GM04503 (cell line): ENCODE results near the gene PREB.

Source experiments
- DNase-seq: peaks from one replicate; pipeline ENCODE4 v3.0.0-alpha.2; 2012; ENCODE audit warnings: low read depth

Gene PREB

DNA sequence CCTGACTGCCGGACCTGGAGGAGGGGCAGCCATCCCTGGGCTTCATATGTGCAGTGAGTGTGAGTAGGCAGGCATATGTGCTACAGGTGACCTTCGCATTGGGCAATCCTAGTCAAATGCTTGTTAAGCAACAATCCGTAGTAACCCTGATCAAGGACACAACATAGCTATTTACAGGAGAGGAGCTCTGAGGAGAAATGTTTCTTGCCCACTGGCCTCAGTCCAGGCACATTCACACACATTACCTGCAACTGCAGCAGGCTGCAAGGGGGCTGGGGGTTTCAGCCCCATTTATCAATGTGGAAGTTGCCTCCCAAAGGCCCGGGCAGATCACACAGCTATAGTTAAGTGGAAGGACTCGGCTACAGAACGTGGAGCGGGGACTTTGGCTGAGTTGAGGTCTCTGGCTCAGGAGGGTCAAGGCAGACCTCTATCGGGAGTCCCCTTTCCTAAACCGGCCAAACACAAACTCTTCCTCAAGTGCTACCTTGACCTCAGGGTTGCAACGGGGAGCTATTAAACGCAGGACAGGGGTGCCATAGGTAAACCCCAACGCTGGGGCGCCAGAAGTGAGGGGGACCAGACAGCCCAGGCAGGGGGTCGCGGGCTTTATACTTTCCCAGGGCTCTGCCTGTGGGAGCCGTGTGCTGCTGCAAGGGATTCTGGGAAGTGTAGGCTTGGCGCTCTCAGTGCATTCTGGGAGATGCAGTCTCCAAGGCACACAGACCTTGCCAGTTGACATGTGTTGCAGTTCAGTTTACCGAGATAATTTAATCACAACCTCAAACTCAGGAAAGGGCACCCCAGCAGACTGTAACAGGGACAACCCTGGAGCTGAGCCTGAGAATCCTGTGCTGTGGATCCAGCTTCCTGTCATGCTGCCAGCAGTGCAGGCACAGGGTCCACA, 38.4 kb downstream of the PREB start:
- no peak for DNase-seq

DNA sequence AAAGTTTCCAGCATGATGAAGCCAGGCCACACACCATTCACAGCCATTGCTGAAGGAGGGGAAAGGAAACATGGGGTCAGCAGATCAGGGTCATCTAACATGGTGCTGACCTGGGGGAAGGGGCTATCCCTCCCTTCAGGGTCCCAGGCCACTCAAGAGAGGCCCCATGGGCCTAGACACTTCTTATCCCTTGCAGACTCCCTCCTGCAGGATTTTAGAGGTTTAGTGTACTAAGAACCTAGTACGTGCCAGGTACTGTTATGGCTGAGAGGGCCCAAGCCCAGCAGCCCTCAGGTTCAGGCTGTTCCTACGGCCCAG, 39.0 kb downstream of the PREB start:
- DNase-seq, result no peak

DNA sequence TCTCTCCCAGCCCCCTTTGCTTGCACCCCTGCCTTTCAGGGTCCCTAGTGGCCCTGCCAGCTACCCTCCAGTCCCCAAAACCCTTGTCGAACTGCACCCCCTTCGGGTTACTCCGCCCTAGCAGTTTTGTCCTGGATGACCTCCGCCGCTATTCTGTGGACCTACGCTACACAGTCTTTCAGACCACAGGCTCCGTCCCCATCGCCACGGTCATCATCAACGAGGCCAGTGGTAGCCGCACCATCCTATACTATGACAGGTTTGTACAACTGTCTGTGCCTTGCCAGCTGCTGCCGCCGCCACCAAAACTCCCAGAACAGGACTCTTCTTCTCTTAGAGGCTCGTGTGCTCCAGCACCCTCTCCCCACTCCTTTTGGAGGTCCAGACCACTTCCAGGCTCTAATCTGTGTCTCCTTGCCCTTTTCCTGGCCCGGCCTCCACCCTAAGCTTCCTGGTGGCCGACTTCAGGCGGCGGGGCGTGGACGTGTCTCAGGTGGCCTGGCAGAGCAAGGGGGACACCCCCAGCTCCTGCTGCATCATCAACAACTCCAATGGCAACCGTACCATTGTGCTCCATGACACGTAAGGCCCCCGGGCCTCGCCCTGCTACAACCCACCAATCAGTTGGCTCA, 40.0 kb downstream of the PREB start:
- no peak for DNase-seq

DNA sequence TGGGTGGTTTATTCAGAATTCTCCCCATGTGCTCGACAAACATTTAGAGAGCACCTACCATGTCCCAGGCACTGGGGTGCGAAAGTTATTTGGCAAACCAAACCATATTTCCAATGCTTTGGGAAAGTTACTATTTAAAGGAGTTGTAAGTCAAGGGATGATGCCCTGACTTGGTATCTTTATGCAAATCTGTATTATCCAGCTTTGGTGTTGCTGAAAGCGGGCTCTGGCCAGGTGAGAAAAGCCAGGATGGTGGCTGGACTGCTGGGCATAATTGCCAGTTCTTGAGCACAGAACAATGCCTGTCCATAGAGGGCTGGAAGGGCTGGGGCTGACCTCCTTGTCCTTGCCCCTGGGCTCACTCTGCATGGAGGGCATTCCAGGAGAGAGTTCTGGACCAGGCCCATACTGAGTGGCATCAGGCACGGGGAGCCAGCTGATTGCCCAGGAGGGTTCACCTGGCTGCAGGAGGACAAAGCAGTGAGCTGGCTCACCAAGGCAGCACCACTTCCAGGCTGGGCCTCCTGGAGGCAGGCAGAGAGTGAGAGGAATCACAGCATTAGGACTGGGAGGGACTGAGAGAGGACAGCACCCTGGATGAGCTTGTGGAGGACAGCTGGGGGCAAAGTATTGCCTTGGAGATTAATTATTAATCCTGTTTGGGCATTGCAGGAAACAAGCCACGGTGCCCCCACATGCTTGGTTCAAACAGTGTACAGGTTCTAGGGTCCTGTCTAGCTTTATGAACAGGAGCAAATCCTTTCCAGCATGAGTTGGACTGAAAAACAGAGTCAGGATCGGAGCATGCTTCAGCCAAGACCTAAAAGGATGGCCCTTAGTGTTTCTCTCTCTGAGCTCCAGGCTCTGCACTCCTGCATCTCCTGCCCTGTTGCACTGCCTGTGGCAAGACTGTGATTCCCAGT, 40.7 kb downstream of the PREB start:
- DNase-seq, result no peak

DNA sequence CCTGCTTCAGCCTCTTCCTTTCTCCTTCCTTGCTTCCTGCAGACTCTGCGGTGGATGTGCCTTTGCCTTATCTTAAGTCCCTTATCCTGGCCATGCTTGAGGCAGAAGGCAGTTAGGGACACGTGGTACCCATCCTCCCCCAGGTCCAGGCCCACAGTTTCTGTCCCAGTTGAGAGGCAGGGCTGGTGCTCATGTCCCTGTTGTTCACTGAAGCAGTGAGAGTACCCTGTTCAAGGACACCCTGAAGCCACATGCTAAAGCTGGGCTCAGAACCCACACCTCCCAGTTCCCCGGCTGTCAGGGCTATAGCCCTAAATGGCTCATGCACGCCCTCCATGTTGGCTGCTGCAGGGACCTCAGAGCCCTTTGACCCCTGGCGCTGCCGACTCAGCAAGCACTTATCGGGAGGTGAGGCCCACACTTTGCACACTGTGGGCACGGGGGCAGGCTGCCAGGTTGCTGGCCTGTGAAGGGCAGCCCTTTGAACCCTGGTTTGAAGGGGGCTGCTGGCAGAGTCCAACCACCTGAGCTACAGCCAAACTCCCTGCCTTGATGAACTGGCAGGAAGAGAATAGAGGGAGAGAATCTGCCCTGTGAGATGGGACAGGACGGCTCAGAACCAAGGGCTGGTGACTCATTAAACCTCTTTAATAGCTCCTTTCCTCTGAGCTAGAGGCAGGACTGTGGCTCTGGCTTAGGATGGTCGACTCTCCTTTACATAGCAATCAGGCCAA, 41.6 kb downstream of the PREB start:
- DNase-seq, result no peak

DNA sequence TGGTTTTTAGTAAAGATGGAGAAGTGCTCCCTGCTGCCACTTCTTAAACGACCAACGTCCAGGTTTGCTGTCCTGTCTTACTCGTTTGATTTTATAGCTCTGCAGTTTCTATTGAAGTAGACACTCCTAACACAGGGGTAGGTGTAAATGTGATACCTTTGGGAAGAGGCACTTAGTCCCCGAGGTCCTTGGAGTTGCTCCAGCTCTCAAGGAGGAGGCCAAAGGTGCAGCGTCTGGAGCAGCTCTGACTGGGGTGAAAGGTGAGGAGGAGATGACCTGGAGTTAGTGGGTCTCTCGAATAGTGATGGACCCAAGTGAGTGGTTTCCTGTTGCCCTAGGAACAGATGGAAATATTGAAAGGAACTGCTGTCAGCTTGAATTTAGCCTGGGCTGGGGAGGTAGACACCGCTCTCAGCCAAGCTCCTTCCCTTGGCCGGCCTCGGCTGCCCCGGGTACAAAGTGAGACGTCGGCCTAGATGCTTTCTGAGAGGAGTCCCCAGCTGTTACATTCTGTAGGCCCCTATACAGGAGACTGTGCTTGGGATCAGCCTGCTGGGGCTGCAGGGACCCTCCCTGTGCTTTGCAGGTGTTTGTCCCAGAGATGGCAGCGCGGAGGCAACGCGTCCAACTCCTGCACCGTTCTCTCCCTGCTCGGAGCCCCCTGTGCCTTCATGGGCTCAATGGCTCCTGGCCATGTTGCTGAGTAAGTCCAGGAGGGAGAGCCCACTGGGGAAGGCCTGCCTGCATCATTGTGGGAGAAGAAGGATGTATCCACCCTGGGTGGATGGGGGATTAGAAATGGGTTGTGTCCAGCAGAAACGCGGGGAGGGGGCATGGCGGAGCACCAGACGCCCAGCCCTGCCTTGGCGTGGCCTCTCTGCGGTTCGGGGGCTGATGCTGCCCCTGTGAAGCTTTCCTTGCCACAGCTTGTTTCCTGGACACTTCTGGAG, 42.4 kb downstream of the PREB start:
- no peak for DNase-seq

DNA sequence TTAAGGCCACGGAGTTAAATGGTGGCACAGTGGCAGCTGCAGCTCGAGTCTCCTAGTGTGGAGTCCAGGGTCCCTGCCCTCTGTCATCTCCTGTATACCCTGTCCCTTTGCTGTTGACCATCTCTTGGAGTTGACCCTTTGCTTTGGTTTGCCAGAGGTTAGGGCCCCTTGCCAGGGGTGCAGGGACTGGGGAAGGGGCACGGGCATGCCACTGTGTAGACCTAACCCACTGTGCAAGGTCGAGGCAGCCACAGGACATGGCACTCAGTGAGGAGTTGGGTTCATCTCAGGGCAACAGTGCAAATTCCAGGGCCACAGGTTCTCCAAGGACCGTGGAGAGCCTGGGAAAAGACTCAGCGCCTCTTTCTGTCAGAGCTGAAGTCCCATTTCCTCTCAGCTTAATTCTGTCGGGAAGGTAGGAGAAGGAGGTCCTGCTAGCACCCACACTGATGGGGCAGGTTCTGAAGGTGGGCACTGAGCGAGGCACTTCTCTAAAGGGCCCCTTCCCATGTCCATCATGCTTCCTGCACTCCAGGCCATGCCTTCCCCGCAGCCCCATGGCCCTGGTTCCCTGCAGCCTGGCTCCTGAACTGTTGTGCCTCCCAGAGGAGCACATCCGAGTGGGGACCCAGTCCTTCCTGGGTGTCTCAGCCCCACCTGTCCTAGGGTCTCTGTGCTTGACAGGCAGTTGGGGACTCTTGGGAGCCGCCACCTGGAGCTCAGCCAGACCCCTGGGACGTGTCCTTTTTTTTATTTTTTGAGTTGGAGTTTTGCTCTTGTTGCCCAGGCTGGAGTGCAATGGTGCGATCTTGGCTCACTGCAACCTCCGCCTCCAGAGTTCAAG, 45.1 kb downstream of the PREB start:
- no peak for DNase-seq

DNA sequence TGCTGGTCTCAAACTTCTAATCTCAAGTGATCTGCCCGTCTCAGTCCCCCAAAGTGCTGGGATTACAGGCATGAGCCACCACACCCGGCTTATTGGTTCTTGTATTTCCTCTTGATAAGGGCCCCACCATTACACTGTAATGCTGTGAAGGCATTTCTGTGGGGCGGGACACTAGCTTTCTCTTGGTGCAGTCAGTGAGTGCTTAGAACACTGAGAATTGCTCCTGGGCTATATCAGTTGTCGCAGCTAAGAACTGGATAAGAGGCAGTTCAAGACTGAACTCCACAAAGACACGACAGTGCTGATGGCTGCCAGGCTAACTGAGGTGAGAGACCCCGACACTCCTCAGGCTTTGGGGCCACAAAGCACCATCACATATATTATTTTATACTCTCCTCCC, 45.8 kb downstream of the PREB start:
- DNase-seq, result no peak

DNA sequence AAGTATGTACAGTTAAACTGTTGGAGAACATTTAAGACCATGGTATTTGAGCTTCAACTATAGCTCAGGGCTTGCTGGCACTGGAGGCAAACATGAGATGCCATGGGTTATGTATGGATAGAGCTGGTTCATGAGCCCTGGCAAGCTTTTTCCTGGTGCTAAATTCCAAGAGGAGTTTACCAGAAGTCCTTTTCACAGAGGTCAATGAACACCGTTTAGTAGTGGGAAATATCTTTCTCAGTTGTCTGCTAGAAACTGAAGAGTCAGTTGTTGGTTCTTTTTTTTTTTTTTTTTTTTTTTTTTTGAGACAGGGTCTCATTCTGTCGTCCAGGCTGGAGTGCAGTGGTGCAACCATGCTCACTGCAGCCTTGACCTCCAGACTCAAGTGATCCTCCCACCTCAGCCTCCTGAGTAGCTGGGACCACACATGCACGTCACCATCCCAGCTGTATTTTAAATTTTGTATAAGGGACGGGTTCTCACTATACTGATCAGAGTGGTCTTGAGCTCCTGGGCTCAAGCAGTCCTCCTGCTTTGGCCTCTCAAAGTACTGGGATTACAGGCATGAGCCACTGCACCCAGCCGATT, 46.5 kb downstream of the PREB start:
- no peak for DNase-seq

DNA sequence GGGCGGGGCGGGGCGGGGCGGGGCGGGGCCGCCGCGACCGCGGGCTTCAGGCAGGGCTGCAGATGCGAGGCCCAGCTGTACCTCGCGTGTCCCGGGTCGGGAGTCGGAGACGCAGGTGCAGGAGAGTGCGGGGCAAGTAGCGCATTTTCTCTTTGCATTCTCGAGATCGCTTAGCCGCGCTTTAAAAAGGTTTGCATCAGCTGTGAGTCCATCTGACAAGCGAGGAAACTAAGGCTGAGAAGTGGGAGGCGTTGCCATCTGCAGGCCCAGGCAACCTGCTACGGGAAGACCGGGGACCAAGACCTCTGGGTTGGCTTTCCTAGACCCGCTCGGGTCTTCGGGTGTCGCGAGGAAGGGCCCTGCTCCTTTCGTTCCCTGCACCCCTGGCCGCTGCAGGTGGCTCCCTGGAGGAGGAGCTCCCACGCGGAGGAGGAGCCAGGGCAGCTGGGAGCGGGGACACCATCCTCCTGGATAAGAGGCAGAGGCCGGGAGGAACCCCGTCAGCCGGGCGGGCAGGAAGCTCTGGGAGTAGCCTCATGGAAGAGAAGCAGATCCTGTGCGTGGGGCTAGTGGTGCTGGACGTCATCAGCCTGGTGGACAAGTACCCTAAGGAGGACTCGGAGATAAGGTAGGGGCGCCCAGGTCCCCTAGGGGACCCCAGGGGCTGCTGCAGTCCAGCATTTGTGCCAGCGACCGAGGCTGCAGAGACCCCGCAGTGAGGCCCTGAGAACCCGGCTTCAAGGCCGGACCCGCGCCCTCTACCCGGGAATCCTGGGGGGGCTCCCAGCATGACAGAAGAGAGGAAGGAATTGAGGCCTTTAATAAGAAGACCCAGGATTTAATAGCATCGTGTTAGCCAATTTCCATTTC, 47.5 kb downstream of the PREB start, which contains the start of gene KHK:
Gene KHK, plus strand, starts transcription at position 49 of the 870 bp plus-strand sequence. Its CDS starts 488 bp downstream, at position 537.
- DNase-seq, result no peak

DNA sequence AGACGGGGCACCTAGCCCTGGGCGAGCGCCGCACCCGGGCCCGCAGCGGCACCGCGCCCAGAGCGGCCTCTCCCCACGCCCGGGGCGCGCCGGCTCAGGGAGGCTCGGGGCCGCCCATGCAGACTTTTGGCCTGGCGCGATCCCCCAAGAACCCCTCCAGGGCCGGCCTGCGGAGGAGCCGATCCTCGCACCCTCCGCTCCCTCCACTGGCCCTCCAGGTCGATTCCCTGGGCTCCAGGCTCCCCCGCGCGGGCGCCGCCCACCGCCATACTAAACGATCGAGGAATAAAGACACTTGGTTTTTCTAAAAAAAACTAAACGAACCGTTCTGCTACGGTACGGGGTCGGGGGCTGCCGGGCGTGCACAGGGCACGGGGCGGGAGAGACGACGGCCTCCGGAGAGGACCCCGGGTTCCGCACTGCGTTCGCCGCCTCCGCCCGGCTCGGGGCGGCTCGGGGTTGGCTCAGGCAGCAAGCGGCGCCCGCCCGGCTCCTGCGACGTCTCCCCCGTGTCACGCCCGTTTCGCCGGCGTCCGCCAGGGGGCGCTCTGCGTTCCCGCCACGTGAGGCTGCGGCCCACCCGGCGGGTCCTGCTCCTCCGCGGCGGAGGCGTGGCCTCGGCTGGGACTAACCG, 48.2 kb downstream of the PREB start:
- no peak for DNase-seq

DNA sequence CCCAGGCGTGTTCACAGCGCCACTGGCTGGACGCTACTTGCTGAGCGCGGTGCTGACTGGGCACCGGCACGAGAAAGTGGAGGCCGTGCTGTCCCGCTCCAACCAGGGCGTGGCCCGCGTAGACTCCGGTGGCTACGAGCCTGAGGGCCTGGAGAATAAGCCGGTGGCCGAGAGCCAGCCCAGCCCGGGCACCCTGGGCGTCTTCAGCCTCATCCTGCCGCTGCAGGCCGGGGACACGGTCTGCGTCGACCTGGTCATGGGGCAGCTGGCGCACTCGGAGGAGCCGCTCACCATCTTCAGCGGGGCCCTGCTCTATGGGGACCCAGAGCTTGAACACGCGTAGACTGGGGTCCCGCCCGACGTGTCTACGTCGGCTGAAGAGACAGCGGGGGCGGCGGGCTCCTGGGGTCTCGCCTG, 48.8 kb downstream of the PREB start:
- DNase-seq, result no peak

DNA sequence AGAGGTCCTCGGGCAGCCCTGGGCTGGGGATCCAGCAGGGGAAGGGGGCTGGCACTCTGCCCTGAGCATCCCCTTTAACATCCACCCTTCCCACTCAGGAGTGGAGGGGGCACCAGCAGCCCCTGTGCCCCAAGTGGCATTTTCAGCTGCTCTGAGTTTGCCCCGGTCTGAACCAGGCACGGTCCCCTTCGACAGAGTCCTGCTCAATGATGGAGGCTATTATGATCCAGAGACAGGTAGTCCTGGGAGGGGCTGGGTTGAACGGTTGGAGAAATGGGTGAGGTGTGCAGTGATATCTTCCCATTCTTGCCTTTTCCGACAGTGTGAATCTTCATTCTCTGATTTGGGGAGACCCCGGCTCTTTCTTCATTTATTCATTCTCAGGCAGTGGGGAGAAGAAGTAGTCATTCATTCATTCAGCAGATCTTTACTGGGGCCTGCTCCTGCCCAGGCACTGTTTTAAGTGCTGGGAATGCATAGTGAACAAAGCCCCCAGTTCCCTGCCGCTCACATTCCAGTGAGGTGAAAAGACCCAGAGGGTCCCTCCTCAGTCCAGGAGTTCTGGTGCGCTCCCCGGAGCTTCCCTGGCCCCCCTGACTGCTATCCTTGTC, 49.3 kb downstream of the PREB start:
- no peak for DNase-seq

DNA sequence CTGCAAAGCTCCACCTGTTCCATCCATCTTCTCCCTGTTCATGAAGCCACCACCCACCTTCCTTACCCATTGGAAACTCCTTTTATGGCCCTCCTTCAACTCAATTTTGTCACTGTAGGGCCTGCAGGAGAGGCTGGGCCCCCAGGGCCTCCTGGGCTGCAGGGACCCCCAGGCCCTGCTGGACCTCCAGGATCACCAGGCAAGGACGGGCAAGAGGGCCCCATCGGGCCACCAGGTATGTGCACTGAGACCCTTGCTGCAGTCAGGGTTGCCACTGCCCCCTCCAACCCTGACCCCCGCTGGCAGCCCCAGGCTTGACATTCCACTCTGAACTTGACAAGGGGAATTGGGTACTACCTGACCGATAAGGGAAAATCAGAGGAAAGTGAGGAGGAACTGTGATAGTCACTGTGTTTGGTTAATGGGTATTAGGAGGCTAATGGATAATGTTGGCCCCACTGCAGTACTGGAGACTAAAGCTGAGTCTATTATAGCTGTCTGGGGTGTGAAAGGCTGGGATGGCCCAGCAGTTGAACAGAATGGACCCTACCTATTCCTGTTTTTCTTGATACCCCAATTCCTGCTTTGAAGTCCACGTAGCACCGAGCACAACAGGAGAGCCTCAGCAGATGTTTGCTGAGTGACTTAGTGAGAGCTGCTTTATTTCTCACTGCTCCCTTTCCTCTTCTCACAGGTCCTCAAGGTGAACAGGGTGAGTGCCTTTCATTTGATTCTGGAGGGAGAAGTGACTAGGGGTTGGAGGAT, 50.0 kb downstream of the PREB start:
- no peak for DNase-seq

DNA sequence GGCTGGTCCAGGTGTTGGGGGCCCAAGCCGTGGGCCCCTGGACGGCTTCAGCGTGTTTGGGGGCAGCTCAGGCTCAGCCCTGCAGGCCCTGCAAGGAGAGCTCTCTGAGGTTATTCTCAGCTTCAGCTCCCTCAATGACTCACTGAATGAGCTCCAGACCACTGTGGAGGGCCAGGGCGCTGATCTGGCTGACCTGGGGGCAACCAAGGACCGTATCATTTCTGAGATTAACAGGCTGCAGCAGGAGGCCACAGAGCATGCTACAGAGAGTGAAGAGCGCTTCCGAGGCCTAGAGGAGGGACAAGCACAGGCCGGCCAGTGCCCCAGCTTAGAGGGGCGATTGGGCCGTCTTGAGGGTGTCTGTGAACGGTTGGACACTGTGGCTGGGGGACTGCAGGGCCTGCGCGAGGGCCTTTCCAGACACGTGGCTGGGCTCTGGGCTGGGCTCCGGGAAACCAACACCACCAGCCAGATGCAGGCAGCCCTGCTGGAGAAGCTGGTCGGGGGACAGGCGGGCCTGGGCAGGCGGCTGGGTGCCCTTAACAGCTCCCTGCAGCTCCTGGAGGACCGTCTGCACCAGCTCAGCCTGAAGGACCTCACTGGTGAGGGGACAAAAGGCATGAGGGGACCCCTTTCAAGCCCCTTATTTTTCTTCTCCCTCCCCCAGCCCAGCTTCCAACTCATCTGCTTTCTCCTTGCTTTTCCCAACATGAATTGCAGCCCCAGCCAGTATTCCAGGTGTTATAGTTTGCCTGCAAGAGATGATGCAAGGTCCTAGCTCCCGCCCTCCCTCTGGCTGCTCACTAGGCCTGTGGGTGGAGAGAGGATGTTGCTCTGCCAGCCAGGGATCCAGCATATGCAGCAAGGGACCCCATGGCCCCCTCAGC, 50.8 kb downstream of the PREB start:
- DNase-seq, result no peak
